Lung (tissue), 12 donors: ENCODE data around the gene MRPS16. TPM values are rescaled to one million over a fixed set of nuclear protein-coding genes. Genes with fewer than 3 reads are reported as not detected.

Source experiments
- ATAC-seq: fragments of 200-7000 bp; cut with Tn5 transposase; one replicate; pipeline ENCODE4 v1.9.1; 2020; ENCODE audit warnings: moderate number of reproducible peaks; ENCODE audit not compliant: insufficient read depth, low FRiP score
- DNase-seq, 3 donors: peaks; one replicate each; pipeline ENCODE4 v3.0.0-alpha.2; 2013 to 2017
- H3K27ac ChIP-seq, 2 donors: one replicate each; pipeline ENCODE4 v1.5.1; 2013; ENCODE audit warnings: mild to moderate bottlenecking in 2 of 2, moderate library complexity in 2 of 2, control low read depth in 1 of 2, inconsistent platforms in 1 of 2, low read depth in 1 of 2, low read length in 1 of 2
- H3K27me3 ChIP-seq, 3 donors: one replicate each; pipeline ENCODE4 v1.5.1; 2013; ENCODE audit warnings: low read length in 2 of 3; ENCODE audit not compliant: control insufficient read depth in 3 of 3, insufficient read depth in 3 of 3
- H3K36me3 ChIP-seq, 4 donors: one replicate each; pipeline ENCODE4 v1.5.1; 2013; ENCODE audit warnings: low read length in 4 of 4, mild to moderate bottlenecking in 1 of 4, moderate library complexity in 1 of 4; ENCODE audit not compliant: control insufficient read depth in 4 of 4, insufficient read depth in 4 of 4
- H3K4me1 ChIP-seq, 5 donors: one replicate each; pipeline ENCODE4 v1.5.1; 2013; ENCODE audit warnings: low read length in 5 of 5, mild to moderate bottlenecking in 2 of 5, moderate library complexity in 1 of 5; ENCODE audit not compliant: control insufficient read depth in 5 of 5, insufficient read depth in 5 of 5
- H3K4me3 ChIP-seq: one replicate; pipeline ENCODE4 v1.5.1; 2013; ENCODE audit warnings: mild to moderate bottlenecking, control low read depth, moderate library complexity
- H3K9ac ChIP-seq, 2 donors: one replicate each; pipeline ENCODE4 v1.5.1; 2013; ENCODE audit warnings: low read length in 2 of 2, control low read depth in 1 of 2; ENCODE audit not compliant: insufficient read depth in 1 of 2
- H3K9me3 ChIP-seq, 4 donors: one replicate each; pipeline ENCODE4 v1.5.1; 2013; ENCODE audit warnings: low read length in 3 of 4, mild to moderate bottlenecking in 1 of 4, moderate library complexity in 1 of 4; ENCODE audit not compliant: control insufficient read depth in 4 of 4, insufficient read depth in 3 of 4
- CTCF ChIP-seq: IDR thresholded peaks from 2 replicates; pipeline ENCODE4 v1.5.1; 2012; ENCODE audit warnings: mild to moderate bottlenecking; ENCODE audit errors: control extremely low read depth, extremely low read depth
- WGBS, 2 donors: extraction: QIAGEN DNeasy Blood & Tissue Kit; methylation state at CpG; one replicate each; pipeline ENCODE4 v1.1.7; 2013; 5-methylcytosine and 5-hydroxymethylcytosine counted together
- polyA plus RNA-seq, 2 donors: library from polyadenylated mRNA; stranded (reverse); fragments of 200-250 nt; gene quantifications; one replicate each; pipeline ENCODE4 v1.2.1, GENCODE V29; 2013
- total RNA-seq, 2 donors: library from RNA; depleted of rRNA in 1 of 2; stranded (reverse); fragments of >200 nt in 1 of 2; gene quantifications; one replicate each; pipeline ENCODE4 v1.2.1, GENCODE V29; 2014 to 2021
- donor health status: control.
- donor health status: control.
- donor health status: Bipolar disorder and iron deficiency.
- donor health status: healthy.
- donor health status: DM: yes; HTN: yes; CAD: no.

Gene MRPS16
- total and polyA plus RNA-seq, 4 donors, result 32.7 to 96.1 (median 63.4) TPM

GRCh38 chr10:73215749-73216148 is 36.7 kb downstream of the MRPS16 start:
- no peaks in the 10 kb centered on the region for H3K4me1 ChIP-seq
- WGBS, 2 donors, result 95 to 100% methylated on average over 1 of the region's 1 CpG
- DNase-seq (no peak), ATAC-seq (no peak)
- TF ChIP-seq CTCF, result no peak
- H3K27ac ChIP-seq, result no peak overlapping the region
- no peaks in the 10 kb centered on the region for H3K27me3 ChIP-seq
- H3K9ac ChIP-seq, result no peak overlapping the region
- H3K9me3 ChIP-seq, result peaks cover 0 to 3% (median 0%) of the 10 kb centered on the region in 4 donors
- H3K36me3 ChIP-seq, result peaks cover 8 to 26% (median 15%) of the 10 kb centered on the region in 4 donors
- H3K4me3 ChIP-seq, result no peak overlapping the region

- Histone ChIP-seq H3K4me1 (no peaks in the 10 kb centered on the region), H3K9ac (no peak overlapping the region), H3K4me3 (no peak overlapping the region), H3K9me3 (no peaks in the 10 kb centered on the region), H3K27ac (no peak overlapping the region), H3K36me3 (peaks cover 0 to 8% (median 3%) of the 10 kb centered on the region in 4 donors), H3K27me3 (no peaks in the 10 kb centered on the region)
- no peak for DNase-seq
- WGBS, 2 donors, result 89 to 94% methylated on average over 4 of the region's 4 CpGs
- TF ChIP-seq CTCF, result no peak
- no peak for ATAC-seq
Observed at GRCh38 chr10:73211106-73211811, 41.2 kb downstream of the MRPS16 start.

GRCh38 chr10:73210395-73211105 is 41.9 kb downstream of the MRPS16 start:
- no peak overlapping the region for H3K4me3 ChIP-seq
- no peaks in the 10 kb centered on the region for H3K27me3 ChIP-seq
- H3K9ac ChIP-seq, result no peak overlapping the region
- H3K27ac ChIP-seq, result no peak overlapping the region
- TF ChIP-seq CTCF, result no peak
- DNase-seq, result no peak
- no peaks in the 10 kb centered on the region for H3K4me1 ChIP-seq
- H3K36me3 ChIP-seq, result peaks cover 0 to 8% (median under 1%) of the 10 kb centered on the region in 4 donors
- no peaks in the 10 kb centered on the region for H3K9me3 ChIP-seq
- 97 to 100% methylated on average over 3 of the region's 3 CpGs for WGBS, 2 donors
- ATAC-seq, result no peak
